Smooth muscle cell of the umbilical artery (primary cell): ENCODE data around the gene TMEM259. TPM values are rescaled to one million over a fixed set of nuclear protein-coding genes. Genes with fewer than 3 reads are reported as not detected.

Experiments used
- total RNA-seq: library from RNA; depleted of rRNA; stranded (reverse); fragments of >200 nt; gene quantifications from 2 replicates; pipeline ENCODE4 v1.2.3, GENCODE V29; 2014

The TMEM259 gene
- 67.4 and 96.1 TPM in 2 replicates for total RNA-seq

GRCh38 chr19:1020868-1021425 is at the start of gene TMEM259:
Gene TMEM259 (minus strand): TSS chr19:1021123. CDS start chr19:1020996, 127 bp downstream.

GRCh38 chr19:1066748-1067340 is 45.9 kb upstream of the TMEM259 start, which contains the start of gene ARHGAP45:
Gene ARHGAP45 (plus strand): TSS chr19:1067167. CDS start chr19:1067406, 239 bp downstream.

GRCh38 chr19:1039646-1040475 is 18.9 kb upstream of the TMEM259 start, which contains the start of gene ABCA7:
Gene ABCA7 (plus strand): TSS chr19:1040107. CDS start chr19:1041362, 1,255 bp downstream.

GRCh38 chr19:1025960-1026782 is 5.2 kb upstream of the TMEM259 start, which contains the start of gene CNN2:
Gene CNN2 (plus strand): TSS chr19:1026608. CDS start chr19:1026662, 54 bp downstream.

GRCh38 chr19:1000095-1000494 is 20.8 kb downstream of the TMEM259 start, which contains the start of gene GRIN3B:
Gene GRIN3B (plus strand): TSS chr19:1000419. CDS start chr19:1000438, 19 bp downstream.

GRCh38 chr19:984165-984967 is 36.6 kb downstream of the TMEM259 start, which contains the start of gene WDR18:
Gene WDR18 (plus strand): TSS chr19:984345. CDS start chr19:984354, 9 bp downstream.

Other genes with a start within 250 kb of the TMEM259 start
- 69.5 and 117 TPM in 2 replicates for gene PTBP1, start 223.7 kb downstream of the TMEM259 start, total RNA-seq
- gene PLPPR3, start 199.2 kb downstream of the TMEM259 start, total RNA-seq, result 0.59 and 0.78 TPM in 2 replicates
- gene AZU1, start 193.3 kb downstream of the TMEM259 start, total RNA-seq, result not detected in 2 replicates
- gene PRTN3, start 180.1 kb downstream of the TMEM259 start, total RNA-seq, result not detected in 2 replicates
- not detected in 2 replicates for gene ELANE, start 168.8 kb downstream of the TMEM259 start, total RNA-seq
- gene CFD, start 161.5 kb downstream of the TMEM259 start, total RNA-seq, result 1.7 and 3.6 TPM in 2 replicates
- gene MED16, start 127.9 kb downstream of the TMEM259 start, total RNA-seq, result 28.8 and 44.4 TPM in 2 replicates
- gene RNU6-9, start 127.6 kb downstream of the TMEM259 start, total RNA-seq, result not detected in 2 replicates
- 21.1 and 32.8 TPM in 2 replicates for gene R3HDM4, start 107.9 kb downstream of the TMEM259 start, total RNA-seq
- not detected in 2 replicates for gene KISS1R, start 103.8 kb downstream of the TMEM259 start, total RNA-seq
- 28.2 and 30.3 TPM in 2 replicates for gene ARID3A, start 95.1 kb downstream of the TMEM259 start, total RNA-seq
- 36.4 and 47.5 TPM in 2 replicates for gene WDR18, start 36.8 kb downstream of the TMEM259 start, total RNA-seq
- 0.59 and 0.65 TPM in 2 replicates for gene GRIN3B, start 20.7 kb downstream of the TMEM259 start, total RNA-seq
- not detected in 2 replicates for gene RNU6-2, start 399 bp upstream of the TMEM259 start, total RNA-seq
- 284 and 606 TPM in 2 replicates for gene CNN2, start 5.5 kb upstream of the TMEM259 start, total RNA-seq
- gene ABCA7, start 19.0 kb upstream of the TMEM259 start, total RNA-seq, result 9.2 and 10.2 TPM in 2 replicates
- 0.89 and 0.97 TPM in 2 replicates for gene ARHGAP45, start 46.0 kb upstream of the TMEM259 start, total RNA-seq
- gene POLR2E, start 74.3 kb upstream of the TMEM259 start, total RNA-seq, result 63.5 and 107 TPM in 2 replicates
- gene GPX4, start 82.9 kb upstream of the TMEM259 start, total RNA-seq, result 159 and 328 TPM in 2 replicates
- 46.3 and 72.7 TPM in 2 replicates for gene SBNO2, start 153.1 kb upstream of the TMEM259 start, total RNA-seq
- gene STK11, start 184.7 kb upstream of the TMEM259 start, total RNA-seq, result 79.6 and 82.9 TPM in 2 replicates
- gene CBARP, start 216.9 kb upstream of the TMEM259 start, total RNA-seq, result 4.2 and 9.7 TPM in 2 replicates
- gene ATP5F1D, start 220.6 kb upstream of the TMEM259 start, total RNA-seq, result 16.0 and 31.6 TPM in 2 replicates
- gene MIDN, start 227.5 kb upstream of the TMEM259 start, total RNA-seq, result 23.2 and 32.6 TPM in 2 replicates
- gene CIRBP, start 248.2 kb upstream of the TMEM259 start, total RNA-seq, result 101 and 177 TPM in 2 replicates